GM19351 (cell line): ENCODE measurements around the gene FBXO38.
"Not testable (repeated sequence)": the region's sequence is repeated elsewhere in the genome, so short reads cannot be mapped to it uniquely, and the experiment has no call there.

Experiments used
- ATAC-seq: cut with Tn5 transposase; IDR thresholded peaks from one replicate; pipeline ENCODE4 v1.9.1; 2021; ENCODE audit warnings: mild to moderate bottlenecking, moderate library complexity; ENCODE audit not compliant: unreplicated experiment

FBXO38 gene

DNA sequence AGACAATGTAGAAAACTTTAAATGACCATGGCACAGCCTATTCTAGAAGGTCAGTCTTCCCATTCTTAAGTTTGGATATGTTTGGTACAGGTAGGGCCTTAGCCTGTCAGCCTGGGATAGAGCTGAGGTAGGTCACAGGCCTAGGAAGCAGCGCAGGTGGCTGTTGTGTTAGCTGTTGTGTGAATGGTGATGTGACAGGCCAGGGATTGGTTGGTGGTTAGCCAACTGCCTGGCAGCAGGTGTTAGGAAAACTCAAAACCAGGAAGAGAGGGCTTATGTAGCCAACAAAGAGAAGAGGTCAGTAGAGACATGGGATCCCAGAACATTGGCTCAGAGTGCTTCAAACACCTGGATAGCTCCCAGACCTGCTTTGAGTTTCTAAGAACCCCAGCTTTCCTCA lies 84.2 kb downstream of the FBXO38 start:
- no peak for ATAC-seq

DNA sequence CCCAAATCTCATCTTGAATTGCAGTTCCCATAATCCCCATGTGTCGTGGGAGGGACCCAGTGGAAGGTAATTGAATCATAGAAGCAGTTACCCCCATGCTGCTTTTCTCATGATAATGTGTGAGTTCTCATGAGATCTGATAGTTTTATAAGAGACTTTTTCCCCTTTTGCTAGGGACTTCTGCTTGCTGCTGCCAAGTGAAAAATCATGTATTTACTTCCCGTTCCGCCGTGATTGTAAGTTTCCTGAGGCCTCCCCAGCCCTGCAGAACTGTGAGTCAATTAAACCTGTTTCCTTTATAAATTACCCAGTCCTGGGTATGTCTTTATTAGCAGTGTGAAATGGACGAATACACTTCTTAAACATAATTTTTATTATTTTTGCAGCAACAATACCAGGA lies 85.0 kb downstream of the FBXO38 start:
- not testable (repeated sequence) for ATAC-seq

DNA sequence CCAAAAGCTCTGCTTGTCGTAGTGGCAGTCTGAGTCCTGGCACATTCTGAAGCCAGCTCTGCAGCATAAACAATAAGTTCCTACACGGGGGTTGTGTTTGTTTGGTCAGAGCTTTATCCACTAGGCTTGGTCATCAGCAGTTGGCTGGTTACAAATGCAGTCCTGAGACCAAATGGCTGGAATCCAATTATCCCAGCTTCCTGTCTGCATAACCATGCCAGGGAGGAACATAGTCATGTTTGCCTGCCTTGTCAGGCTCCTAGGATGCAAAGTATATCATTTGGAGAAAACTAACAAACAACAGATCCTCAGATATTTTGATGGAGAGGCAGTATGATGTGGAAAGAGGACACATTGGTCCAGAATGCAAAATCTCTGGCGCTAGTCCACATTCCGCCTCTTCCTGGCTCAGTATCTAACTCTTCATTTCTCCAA lies 85.8 kb downstream of the FBXO38 start:
- no peak for ATAC-seq

DNA sequence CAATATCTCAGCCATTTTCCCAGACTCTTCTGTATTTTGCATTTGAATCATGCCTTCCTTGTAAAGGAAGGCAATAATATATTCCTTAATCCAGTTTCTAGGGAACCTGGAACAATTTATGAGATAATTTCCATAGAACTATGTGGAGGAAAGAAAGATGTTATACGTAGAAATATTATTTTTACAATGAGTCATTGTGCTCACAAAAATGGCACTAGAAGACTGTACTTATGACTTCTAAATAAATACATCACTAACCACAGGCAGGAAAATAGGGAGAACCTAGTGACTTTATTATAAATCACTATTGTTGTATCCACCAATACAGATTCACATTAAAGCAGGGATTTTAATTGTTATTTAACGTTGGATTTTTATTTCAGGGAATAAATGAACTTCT lies 87.6 kb downstream of the FBXO38 start:
- ATAC-seq: no peak

DNA sequence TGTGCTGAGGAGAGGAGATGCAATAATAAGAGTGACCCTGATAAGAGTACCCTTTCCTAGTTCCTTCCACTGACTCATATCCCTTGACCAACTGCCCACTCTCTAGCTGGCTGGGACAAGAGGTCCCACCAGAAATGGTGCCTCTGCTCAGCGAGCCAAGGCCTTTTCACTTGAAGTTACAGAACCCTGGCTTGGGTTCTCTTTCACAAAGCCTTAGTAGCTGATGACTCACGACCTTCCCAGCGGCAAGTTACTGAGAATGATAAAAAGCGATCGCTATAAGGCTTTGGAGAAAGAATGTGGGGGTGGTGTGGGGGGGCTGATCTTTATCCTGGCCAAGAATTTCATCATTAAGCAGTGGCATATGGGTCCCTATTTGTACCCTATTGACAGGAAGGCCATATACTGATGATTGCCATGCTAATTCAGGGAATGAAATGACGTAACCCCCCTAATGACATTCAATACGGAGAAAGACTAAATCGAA lies 90.3 kb downstream of the FBXO38 start:
- no peak for ATAC-seq

DNA sequence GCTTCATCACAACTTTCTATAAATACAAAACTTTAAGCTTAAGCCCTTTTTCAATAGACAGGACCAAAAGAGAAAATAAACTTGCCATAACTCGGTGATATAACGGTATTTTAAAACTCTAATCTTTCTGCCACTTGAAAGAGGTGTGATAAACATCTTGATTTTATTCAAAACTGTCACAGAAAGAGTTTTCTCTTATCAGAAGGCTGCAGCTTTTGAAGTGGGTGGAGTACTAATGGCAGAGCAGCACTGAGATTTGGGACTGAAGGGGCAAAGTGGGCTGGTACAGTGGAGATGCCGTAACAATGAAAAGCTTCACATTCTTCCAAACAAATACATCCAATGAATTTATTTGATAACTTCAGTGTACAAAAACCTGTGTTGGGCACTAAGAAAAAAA lies 92.5 kb downstream of the FBXO38 start:
- no peak for ATAC-seq

DNA sequence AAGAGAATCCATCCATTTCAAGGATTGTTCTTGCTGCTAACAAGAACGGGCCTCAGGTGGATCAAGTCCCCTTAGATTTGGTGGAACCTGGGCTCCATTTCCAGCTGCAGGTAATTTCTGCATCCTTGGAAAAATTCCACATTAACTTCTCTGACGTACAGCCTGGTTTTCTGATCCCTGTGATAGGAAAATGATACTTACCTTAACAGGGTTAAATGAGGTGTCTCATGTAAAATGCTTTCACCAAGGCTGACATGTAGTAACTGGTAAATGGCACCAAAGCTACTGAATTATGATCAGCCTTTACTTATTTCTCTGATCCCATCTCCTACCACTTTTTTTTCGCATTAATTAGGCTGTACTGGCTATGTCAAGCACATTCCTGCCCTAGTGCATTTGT lies 93.7 kb downstream of the FBXO38 start:
- ATAC-seq: no peak

DNA sequence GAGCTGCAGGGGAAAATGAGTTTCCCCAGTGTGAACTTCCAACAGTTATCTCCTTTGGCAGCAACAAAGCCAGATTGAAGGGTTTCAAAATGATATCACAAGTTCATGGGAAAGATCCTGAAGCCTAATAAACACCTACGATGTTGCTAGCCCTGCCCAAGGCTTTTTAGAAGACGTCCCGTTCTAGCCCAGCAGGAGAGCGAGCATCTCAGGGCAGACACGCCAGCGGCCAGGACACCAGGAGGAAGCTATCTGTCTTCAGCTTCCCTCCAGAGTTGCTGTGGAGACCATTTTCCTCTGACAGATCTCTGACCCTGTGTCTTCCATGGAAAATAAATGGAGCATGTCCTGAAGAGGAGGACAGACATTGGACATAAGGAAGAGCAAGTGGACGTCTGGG lies 98.4 kb downstream of the FBXO38 start:
- no peak for ATAC-seq

DNA sequence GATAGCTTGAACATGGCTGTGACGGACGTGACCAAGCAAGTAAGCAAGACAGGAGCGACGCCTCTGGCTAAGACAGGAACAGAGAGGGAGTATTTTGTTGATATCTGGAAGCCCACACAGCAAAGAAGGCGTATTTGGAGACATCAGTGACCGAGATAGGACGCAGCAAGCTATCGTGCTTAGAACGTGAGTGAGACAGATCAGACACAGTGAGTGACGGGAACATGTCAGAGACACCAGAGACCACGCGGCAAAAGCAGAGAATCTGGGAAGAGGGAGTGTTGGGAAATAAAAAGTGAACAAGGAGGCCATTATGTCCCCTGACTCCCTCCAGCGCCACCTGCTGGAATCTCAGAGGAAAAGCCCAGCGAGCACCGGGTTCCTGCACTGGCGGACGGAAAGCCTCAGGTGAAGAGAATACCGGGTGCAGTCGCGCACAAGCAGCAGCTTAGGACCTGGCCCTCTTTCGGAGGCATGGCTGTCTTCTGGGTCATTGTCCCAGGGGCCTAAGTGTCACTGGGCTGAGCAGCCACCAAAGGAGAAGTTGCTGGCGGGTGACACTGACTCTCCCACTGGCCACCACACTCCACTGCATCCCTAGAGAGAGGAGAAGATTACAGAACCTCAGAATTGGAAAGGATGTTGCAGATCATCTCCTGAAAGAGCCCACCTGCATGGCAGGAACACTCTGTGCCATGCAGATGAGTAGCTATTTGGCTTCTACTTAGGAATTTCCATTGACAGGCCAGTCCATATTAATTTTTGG lies 99.1 kb downstream of the FBXO38 start:
- ATAC-seq: peak; percentile 96

DNA sequence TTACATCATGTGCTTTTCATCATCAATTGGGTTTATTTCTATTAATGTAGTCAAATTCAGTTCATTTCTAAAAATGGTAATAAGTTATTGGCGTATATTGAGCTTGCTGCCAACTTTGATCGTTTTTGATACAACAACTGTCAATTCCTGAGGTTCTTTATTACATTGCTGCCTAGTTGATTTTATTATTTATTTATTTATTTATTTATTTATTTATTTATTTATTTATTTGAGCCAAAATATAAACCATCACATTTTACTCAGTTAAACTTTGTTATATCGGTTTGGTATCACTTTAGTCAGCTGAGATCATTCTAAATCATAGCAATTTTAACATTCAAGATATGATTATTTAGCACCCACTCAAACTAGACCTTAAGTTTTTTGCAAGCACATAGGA lies 100.0 kb downstream of the FBXO38 start:
- no peak for ATAC-seq

DNA sequence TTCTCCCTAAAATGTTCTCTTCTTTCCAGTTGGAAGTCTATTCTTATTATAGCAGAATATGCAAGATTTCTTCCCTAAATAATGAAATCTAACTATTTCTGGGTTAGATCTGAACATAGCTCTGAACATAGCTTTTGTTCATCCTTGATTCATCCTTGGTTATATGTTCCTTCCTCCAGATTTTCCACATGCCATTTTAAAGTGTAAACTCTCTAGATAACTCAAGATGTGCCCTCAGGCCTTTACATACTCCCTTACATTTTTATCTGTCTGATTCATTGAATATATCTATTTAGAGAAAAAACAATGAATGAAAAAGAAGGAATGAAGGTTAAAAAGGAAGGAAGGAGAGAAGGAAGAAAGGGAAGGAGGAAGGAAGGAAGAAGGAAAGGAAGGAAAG lies 100.9 kb downstream of the FBXO38 start:
- no peak for ATAC-seq

DNA sequence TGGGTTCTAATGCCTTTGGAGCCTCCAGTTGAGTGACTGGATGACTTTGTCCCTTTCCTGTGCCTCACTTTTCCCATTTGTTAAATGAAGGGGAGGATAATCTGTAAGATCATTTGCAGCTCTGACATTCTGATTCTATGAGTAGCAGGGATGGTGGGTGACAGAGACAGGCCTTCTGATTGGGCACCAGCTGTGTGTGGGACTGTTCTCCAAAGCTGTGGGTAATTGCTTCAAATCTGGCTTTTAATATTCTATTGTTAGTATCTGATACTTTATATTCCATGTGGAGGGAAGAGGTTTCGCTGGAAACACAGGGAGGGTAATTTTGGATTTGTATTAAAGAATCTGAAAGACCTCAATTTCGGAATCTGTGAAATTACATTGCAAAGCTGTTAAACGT lies 102.7 kb downstream of the FBXO38 start:
- ATAC-seq: no peak

DNA sequence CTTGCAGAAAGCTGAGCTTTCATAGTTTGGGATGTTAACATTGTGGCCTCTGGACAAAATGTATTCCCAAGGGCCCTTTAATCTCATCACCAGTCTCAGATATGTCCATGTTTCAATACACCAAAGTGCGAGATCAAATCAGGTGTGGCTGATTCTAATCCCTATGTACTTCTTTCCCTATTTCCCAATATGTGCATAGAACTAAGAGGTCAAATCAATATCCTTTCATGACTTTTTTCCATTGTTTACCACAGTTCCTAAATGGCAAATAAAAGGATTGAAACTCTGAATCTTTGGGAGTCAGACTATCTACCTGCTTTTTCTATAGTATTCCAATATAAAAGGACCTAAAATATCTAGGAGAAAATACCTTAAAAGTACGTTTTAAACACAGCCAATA lies 105.0 kb downstream of the FBXO38 start:
- ATAC-seq: no peak

DNA sequence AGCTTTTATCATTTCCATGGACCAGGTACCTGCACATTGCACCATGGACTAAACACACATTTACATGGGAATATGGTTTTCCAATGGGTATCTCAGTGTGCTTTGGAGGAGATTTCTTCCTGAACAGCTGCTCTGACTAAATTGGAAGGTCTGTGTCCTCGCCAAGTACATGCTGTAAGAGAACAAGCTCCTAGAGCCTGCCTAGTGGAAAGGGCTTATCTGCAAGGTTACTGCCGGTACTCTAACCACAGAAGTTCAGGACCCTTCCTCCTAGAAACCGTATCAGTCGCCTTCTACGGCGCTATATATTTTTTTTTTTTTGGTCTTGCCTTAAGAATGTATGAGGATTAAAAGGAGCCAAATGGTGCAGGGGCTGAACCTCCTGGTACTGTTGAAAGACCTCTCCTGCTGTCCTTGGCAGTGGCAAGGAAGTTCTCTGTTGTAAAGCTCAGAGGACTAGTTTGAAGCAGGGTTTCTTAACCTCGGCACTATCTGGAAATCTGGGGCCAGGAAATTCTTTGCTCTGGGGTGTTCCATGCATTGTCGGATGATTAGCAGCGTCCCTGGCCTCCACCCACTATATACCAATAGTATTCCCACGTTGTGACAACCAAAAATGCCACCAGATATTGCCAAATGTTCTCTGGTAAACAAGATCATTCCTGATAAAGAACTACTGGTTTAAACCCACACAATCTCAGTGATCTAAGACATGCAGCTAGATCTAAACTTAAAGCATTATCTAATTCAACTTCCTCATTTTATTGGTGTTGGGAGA lies 107.4 kb downstream of the FBXO38 start:
- no peak for ATAC-seq

DNA sequence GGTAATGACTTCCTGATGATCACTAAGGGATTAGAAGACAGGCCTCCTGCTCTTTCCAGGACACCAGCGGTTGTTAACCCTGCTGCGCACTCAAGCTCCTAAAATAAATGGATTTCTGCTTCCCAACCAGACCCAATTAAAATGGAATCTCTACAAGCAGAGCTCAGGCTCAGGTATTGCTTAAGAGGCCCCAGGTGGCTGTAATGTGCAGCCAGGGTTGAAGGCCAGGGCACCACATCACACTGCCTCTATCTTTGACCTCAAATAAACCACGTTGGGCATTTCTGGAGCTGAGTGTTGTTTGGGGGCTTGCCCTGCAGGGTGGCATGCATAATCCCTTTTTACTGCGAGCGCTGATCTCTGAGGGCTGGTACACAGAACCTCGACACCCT lies 108.0 kb downstream of the FBXO38 start:
- no peak for ATAC-seq

DNA sequence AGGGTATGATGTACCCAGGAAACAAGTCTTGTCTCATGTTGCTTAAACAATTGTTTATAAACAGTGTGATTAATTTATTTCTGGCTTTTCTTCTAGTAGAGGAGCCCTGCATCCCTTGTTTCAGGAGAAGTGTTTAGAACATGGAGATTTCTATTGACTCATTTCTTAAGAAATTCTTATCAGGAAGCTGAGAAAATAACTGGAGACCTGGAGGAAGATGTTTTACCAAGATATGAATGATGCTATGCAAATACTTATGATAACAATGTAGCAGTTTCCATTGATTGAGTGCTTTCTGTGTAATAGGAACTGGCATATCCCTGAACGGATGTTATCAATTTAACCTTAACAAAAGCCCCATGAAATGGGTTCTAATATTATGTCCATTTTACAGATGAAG lies 108.6 kb downstream of the FBXO38 start:
- ATAC-seq: no peak
